HG03565 (cell line): ENCODE data around the gene DLAT.
"Not testable (repeated sequence)": the region's sequence is repeated elsewhere in the genome, so short reads cannot be mapped to it uniquely, and the experiment has no call there.

ENCODE experiments used
- ATAC-seq: cut with Tn5 transposase; IDR thresholded peaks from one replicate; pipeline ENCODE4 v1.9.1; 2021; ENCODE audit warnings: mild to moderate bottlenecking, moderate library complexity; ENCODE audit not compliant: unreplicated experiment

Gene DLAT

DNA sequence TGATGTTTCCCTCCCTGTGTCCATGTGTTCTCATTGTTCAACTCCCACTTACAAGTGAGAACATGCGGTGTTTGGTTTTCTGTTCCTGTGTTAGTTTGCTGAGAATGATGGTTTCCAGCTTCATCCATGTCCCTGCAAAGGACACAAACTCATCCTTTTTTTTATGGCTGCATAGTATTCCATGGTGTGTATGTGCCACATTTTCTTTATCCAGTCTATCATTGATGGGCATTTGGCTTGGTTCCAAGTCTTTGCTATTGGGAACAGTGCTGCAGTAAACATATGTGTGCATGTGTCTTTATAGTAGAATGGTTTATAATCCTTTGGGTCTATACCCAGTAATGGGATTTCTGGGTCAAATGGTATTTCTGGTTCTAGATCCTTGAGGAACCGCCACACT, 21.4 kb downstream of the DLAT start:
- not testable (repeated sequence) for ATAC-seq

DNA sequence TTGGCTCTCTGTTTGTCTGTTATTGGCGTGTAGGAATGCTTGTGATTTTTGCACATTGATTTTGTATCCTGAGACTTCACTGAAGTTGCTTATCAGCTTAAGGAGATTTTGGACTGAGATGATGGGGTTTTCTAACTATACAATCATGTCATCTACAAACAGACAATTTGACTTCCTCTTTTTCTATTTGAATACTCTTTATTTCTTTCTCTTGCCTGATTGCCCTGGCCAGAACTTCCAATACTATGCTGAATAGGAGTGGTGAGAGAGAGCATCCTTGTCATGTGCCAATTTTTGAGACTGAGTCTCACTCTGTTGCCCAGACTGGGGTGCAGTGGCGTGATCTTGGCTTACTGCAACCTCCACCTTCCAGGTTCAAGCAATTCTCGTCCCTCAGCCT, 23.0 kb downstream of the DLAT start:
- not testable (repeated sequence) for ATAC-seq

DNA sequence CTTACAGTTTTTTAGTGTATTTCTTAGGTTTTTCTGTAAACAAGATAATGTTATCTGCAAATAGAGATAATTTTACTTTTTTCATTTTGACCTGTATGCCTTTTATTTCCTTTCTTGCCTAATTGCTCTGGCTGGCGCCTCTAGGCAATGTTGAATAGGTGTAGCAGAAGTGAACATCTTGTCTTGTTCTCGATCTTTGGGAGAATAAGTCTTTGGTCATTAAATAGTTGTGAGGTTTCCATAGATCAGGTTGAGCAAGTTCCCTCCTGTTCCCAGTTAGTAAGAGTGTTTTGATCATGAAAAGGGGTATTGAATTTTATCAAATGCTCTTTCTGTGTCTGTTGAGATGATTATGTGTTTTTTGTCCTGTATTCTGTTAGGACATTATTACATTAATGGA, 24.6 kb downstream of the DLAT start:
- no peak for ATAC-seq

DNA sequence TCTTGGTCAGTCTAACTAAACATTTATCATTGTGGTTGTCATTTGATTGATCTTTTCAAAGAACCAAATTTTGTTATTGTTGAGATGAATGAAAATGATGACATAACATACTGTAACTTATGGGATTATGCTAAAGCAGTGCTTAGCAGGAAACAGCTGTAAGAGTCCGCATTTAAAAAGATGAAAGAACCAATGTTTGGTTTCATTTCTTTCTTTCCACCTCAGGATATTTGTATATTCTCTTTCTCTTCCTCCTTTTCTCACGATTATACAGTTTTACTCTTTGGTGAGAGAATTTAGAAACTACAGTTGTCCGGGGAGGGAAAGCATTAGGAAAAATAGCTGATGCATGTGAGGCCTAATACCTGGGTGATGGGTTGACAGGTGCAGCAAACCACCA, 25.5 kb downstream of the DLAT start:
- ATAC-seq, result peak; percentile 81

DNA sequence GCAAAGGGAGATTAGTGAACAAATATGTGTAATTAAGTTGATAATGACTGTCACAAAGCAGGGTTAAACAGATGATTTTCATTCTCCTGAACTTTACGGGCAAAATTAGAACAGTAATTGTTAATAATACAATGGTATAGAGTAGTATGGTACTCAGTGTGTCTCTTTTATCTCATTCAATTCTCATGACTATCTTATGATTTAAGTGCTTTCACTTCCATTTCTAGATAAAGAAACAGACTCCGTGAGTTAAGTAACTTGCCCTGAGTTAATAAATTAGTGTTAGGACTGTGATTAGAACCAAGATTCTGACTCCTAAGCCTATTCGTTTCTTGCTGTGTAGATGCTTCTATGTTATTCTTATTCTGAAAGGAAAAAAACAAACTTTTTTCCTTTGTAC, 26.6 kb downstream of the DLAT start:
- ATAC-seq, result no peak

DNA sequence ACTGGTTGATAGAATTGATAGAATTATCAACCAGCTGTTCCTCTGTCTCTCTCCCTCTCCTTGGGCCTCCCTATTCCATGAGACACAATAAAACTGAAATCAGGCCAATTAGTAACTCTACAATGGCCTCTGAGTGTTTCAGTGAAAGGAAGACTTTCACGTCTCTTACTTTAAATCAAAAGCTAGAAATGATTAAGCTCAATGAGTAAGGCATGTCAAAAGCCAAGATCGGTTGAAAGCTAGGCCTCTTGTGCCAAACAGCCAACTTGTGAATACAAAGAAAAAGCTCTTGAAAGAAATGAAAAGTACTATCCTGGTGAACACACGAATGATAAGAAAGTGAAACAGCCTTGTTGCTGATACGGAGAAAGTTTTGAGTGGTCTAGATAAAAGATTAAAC, 32.0 kb downstream of the DLAT start:
- no peak for ATAC-seq

DNA sequence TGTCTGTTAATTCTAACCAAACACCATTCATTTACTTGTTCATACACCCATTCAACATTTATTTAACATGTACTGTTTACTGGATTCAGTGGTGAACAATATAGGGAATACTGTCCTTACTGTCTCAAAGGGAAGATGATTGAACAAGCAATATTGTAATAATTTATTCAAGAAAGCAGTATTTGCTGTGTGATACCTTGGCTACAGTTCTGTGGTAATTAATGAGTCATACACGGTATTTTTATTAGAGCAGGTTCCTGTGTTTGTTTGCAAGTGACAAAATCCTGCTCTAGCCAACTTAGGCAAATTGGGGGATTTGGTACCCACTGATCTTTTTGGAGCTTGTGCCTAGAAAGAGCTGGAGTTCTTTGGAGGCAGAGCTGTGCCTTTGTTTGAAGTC, 32.9 kb downstream of the DLAT start:
- ATAC-seq, result no peak

DNA sequence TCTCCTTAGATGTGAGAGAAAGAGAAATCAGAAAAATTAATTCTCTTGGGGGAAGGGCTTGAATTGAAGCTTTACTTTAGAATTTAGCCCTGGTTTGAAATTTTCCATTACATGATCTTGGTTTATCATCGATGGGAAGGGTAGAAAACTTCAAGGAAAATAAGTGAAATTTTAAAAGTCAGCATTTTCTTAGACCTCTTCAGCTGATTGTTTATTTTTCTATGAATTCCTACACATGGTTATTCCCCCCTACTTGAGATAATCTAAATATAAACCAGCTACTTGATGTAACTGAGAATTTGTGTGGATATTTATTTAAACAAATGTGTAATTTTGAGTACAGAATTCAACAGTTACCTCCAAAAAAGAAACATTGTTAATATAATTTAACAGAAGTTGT, 37.7 kb downstream of the DLAT start:
- ATAC-seq, result no peak

DNA sequence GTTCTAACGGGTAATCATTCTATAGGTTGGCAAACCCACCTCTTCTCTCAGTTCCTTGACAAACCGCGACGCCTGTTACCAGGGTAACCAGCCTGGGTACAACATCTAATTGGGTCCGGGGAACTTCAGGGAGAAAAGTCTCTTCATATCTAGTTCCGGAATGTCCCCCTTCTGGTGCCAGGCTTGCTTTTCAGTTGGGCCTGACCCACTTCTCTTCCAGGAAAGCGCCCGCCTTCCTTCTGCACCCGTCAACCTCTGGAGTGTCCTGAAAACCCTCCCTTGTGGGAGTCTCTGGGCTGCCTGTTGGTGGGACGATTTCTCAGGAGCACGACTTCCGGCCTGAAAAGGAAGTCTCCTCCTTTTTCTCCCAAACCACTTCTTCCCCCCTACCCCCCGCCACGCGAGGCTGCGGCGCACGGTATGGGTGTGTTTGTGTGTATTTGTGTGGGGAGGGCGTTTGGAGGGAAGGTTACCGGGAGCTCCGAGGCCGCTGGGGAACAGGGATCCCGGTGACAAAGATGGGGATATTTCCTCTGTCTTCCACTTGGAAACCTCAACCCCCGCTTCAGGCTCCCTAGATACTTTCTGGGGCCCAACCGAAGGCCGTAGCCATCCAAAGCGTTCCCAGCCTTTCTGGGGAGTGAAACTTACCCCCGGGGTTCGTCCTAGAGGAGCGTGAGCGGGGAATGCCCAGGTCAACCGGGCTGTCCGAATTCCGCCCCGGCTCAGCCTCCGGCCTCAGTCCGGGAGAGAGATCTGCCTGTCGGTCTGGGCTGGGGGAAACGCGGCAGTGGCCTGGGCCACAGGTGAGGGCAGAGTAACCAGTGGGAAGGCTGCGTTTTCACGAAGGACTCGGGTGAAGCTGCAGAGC, 49.0 kb downstream of the DLAT start, which contains the start of the genes NKAPD1 and PIH1D2:
Gene NKAPD1 (plus strand): TSS at position 359 of the 871 bp plus-strand sequence. CDS start 1,276 bp downstream, outside the sequence.
Gene PIH1D2 (minus strand): TSS at position 77 of the 871 bp plus-strand sequence. CDS start 843 bp downstream, outside the sequence.
- peak; percentile 69 for ATAC-seq

DNA sequence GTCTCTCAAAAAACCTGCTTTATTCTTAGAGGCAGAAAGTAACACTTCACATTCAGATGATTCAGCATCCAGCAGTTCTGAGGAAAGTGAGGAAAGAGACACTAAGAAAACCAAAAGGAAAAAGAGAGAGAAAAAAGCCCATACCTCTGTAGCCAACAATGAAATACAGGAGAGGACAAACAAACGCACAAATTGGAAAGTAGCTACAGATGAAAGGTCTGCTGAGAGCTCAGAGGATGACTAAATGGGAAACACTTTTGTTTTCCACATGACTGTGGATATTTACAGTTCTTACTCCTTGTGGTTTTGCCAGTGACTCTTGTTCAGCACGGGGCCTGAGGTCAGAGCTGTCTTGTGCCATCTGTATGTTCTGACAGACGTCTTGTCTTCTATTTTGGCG, 57.5 kb downstream of the DLAT start:
- ATAC-seq, result no peak

DNA sequence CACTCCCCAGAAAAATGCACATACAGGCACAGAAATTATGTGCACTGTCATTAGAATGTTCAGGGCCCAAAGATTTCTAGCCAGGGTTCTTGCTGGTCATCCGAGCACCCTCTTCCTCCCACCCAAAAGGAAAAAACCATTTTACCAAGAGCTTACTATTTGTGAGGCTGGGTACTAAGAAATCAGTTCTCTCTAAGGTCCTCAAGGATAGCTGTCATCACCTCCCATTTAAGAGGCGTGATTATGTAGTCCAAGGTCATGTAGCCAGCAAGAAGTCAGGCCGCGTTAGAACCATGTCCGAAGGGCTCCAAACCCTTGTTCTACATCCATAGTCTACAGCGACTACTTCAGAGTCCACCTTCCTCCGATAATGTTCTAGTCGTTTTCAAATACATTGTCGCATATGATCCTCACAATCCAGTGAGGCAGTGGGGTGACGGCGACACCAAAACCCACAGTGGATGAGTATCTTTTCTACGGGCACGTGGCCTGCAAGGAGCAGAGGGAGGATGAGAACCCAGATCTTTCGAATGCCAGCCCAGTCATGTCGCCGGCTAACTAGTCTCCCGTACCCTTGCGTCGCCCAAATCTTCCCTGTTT, 60.7 kb downstream of the DLAT start:
- ATAC-seq, result peak; percentile 28

DNA sequence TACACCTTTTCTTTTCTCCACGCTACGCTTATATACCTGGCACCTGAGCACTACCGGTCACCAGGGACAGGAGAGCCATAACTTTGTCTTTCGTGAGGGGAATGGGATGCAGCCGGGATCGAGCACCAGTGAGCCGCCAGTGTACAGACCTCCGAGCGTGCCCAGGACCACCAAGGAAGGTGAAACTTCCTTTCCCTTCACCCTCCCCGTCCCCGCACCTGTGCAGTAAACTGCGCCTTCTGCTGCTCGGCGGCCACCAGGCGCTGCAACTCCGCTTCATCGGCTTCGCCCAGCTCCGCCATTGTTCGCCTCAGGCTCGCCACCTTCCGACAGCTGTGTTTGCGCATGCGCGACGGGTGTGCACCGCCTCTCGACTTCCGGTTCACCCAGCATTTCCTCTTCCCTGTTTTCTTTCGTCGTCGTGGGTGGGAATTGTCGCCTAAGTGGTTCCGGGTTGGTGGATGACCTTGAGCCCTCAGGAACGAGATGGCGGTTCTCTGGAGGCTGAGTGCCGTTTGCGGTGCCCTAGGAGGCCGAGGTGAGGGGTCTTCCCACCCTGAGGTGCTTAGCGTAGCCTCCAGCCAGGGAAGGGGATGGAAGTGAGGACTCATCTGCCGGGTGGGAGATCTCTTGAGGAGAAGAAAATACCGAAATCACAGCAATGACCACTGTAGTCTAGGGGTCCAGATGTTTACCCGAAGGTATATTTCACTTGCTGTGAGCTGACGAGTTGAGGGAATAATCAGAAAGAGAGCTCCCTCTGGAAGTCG, 61.4 kb downstream of the DLAT start, which contains the start of the genes SDHD and TIMM8B:
Gene SDHD (plus strand): TSS at position 452 of the 770 bp plus-strand sequence. CDS start 35 bp downstream, at position 487.
Gene TIMM8B (minus strand): TSS at position 335 of the 770 bp plus-strand sequence. CDS start 33 bp downstream, at position 302.
- ATAC-seq, result peak; percentile 90

DNA sequence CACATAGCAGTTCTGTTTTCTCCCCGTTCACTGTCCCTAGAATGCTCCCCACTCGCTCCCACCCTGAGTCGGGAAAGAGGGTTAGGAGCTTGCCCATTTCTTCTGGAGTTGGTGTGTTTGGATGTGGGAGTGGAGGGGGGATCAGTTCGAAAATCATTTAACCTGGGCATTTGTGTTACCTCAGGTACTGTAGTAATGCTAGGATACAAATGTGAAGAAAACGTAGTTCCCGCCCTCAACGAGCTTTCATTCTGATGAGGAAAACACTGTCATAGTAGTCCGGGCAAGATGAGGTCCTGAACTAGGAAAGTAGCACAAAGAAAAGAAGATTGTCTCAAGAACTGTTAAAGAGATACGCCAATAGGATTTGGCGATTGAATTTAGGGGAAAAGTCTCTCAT, 62.0 kb downstream of the DLAT start:
- ATAC-seq, result no peak

DNA sequence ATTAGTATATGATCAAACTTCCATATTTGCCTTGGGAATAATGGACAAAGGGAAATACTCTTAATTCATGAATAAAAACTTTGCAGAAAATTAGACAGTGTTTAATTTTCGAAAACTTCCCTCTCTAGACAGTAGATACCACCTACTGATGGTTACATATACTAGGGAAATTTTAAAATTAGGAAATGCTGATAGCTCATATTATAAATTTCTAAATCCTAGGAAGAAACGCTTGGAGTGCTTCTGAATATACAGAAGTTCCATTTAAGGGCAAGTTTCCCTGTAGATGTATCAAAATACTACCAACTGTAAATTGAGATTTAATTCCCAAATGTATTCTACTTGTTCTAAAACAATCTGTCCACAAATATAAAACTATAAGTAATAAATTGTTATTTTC, 70.1 kb downstream of the DLAT start:
- not testable (repeated sequence) for ATAC-seq

DNA sequence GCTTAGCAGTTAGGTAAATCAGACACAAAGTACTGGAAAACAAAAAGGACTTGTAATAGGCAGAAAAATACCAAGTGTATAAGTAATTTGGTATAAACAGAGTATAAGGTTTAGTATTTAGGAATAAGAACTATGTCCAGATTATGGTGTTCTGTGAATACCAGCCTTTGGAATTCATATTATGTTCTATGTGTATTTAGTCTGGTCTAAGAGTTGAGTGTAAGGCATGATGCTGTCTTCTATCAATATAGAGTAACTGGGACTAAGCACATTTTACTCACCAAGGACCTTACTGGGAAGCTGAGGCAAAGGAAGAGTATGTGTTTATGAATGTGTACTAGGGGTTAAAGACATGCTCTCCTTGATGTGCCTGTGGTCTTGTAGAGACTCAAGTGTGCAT, 71.0 kb downstream of the DLAT start:
- no peak for ATAC-seq

DNA sequence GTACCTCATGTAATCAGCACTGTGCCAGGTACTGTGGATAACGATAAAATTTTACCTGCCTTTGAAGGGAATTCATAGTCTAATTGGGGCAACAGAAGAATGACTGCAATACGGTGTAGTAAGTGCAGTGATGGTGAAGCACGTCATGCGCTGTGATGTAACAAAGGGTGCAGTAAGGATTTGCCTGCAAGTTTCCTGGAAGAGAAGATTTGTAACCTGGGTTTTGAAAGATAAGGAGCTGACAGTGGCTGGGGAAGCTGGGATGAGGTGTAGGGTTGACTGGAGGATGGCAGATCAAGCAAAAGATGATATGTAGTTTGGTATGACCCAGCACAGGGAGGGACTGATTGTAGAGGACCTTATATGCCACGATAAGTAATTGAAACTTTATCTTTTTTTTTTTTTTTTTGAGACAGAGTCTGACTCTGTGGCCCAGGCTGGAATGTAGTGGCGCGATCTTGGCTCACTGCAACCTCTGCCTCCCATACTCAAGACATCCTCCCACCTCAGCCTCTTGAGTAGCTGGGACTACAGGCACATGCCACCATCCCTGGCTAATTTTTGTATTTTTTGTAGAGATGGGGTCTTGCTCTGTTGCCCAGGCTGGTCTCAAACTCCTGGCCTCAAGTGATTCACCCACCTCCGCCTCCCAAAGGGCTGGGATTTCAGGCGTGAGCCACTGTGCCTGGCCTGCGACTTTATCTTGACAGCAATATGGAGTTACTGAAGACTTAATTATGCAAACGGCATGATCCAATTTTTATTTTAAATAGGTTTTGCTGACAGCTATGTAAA, 72.7 kb downstream of the DLAT start:
- ATAC-seq, result no peak

DNA sequence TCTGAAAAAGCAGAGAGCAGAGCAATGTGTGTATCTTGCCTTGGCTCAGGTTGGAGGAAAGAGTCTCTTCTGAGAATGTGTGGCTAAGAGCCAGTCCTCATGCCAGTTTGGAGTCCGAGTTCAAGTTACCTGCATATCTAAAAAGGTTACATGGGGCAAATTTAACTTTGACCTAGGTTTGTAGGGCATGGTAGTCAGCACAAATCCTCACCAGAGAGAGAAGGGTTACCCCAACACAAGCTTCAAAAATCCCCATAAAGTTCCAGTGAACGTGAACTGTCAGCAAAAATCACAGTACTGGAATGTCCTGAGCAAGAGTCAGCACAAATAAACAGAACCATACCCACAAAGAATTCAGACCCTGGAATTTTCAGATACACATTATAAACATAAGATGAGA, 75.3 kb downstream of the DLAT start:
- no peak for ATAC-seq

DNA sequence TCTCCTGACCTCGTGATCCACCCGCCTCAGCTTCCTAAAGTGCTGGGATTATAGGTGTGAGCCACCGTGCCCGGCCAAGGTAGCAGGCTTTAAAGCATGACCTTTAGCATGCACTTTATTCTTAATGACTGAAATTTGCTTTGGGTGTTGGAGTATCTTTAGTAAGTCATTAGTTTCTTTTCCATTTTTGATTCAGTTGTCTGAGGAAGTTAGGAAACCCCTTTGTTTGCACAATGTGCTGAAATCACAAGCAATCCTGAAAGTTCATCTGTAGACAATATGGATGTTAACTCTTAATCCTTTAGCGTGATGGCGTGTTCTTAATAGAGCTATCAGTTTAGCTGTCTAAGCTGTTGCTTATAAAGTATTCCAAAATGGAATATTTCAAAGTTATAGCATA, 78.2 kb downstream of the DLAT start:
- no peak for ATAC-seq

DNA sequence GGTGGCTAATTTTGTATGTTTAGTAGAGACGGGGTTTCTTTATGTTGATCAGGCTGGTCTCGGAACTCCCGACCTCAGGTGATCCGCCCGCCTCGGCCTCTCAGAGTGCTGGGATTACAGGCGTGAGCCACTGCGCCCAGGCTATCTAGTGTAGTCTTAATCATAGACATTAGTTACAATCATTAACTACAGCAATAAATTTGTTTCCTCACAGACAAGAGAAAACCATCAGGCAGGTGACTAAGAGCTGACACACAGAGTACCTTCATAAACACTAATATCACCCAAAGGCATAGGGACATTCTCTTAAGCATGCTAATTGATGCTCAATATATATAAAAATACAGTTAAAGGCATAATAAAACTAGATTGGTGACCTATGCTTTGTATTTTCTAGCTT, 80.9 kb downstream of the DLAT start:
- no peak for ATAC-seq
